Right cardiac atrium (tissue), 5 donors: ENCODE measurements around the gene MACROD2. TPM values are rescaled to one million over a fixed set of nuclear protein-coding genes. Genes with fewer than 3 reads are reported as not detected.
"Not testable (repeated sequence)": the region's sequence is repeated elsewhere in the genome, so short reads cannot be mapped to it uniquely, and the experiment has no call there.

Experiments
- ATAC-seq, 2 donors: fragments of 200-7000 bp; cut with Tn5 transposase; one replicate each; pipeline versions ENCODE4 v1.8.0 to v1.9.1; 2020; ENCODE audit warnings: moderate library complexity in 2 of 2, mild to moderate bottlenecking in 1 of 2
- DNase-seq, 3 donors: peaks; one replicate each; pipeline ENCODE4 v3.0.0-alpha.2; 2020
- H3K27ac ChIP-seq: one replicate; pipeline ENCODE4 v1.5.1; 2013; ENCODE audit warnings: mild to moderate bottlenecking, low read length, control low read depth, moderate library complexity
- H3K27me3 ChIP-seq: one replicate; pipeline ENCODE4 v1.6.1; 2013; ENCODE audit not compliant: control insufficient read depth, insufficient read depth
- H3K4me1 ChIP-seq: one replicate; pipeline ENCODE4 v1.6.1; 2013; ENCODE audit warnings: low read length; ENCODE audit not compliant: control insufficient read depth, insufficient read depth
- H3K4me3 ChIP-seq: one replicate; pipeline ENCODE4 v1.5.1; 2013; ENCODE audit warnings: low read length, control low read depth
- H3K9me3 ChIP-seq: one replicate; pipeline ENCODE4 v1.6.1; 2013; ENCODE audit warnings: low read length; ENCODE audit not compliant: control insufficient read depth
- WGBS: extraction: QIAGEN DNeasy Blood & Tissue Kit; methylation state at CpG from one replicate; pipeline ENCODE4 v1.1.7; 2013; 5-methylcytosine and 5-hydroxymethylcytosine counted together
- intact Hi-C, 4 donors: fragments of 100-400 bp; cut with DNase I; formaldehyde crosslinking; loops; one replicate each; pipeline versions ENCODE4 v1.11.0 to v1.14.0; 2022 to 2023
- polyA plus RNA-seq: library from polyadenylated mRNA; stranded (reverse); fragments of 200-250 nt; gene quantifications from one replicate; pipeline ENCODE4 v1.2.3, GENCODE V29; 2013
- total RNA-seq, 4 donors: library from RNA; stranded (reverse); fragmentation: NEBNext Ultra II Directional; extraction: Animal tissue kit (Norgen Biotek cat#: 25700); gene quantifications; one replicate each; pipeline ENCODE4 v1.2.1, GENCODE V29; 2021
- donor health status: healthy with polysubstance abuse.
- donor health status: DM: no; HTN: yes; CAD: no.
- donor health status: DM: no; HTN: no; CAD: no.
- donor health status: DM: no; HTN: yes; CAD: no; lungs with severe emphysema.
- donor health status: DM: yes; HTN: yes; CAD: no.

The MACROD2 gene
- total and polyA plus RNA-seq, 5 donors = 0.61 to 4.4 (median 2.4) TPM

DNA sequence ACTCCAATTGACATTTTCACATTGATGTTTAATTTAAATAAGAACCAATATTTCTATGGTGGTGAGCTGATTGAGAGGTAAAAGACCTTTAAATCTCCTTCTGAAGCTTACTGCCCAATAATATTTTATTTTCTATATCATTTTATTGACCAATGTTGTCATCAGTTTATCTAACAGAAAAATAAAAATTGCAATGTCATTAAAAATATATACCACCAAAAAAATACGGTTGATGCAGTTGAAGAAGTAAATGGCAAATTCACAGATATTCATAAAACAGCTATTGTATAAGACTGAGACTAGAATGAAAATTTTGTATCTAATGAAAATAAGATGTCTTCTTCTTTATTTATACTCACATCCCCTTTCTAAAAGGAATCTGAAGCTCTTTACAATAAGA is 1375.1 kb downstream of the MACROD2 start:
- no peaks in the 10 kb centered on the region for H3K9me3 ChIP-seq
- H3K4me3 ChIP-seq = no peak overlapping the region
- DNase-seq = no peak
- no peak for ATAC-seq
- H3K27ac ChIP-seq = no peak overlapping the region
- no peaks in the 10 kb centered on the region for H3K4me1 ChIP-seq
- no peaks in the 10 kb centered on the region for H3K27me3 ChIP-seq
- WGBS = 91% methylated on average over 1 of the region's 1 CpG
- intact Hi-C loops = no loop called here

- no peak for DNase-seq
- no peaks in the 10 kb centered on the region for H3K27me3 ChIP-seq
- 72% methylated on average over 4 of the region's 4 CpGs for WGBS
- intact Hi-C loops = no loop called here
- ATAC-seq = no peak
- no peaks in the 10 kb centered on the region for H3K4me1 ChIP-seq
- H3K27ac ChIP-seq = no peak overlapping the region
- H3K4me3 ChIP-seq = no peak overlapping the region
- no peaks in the 10 kb centered on the region for H3K9me3 ChIP-seq
Measured at GRCh38 chr20:15374682-15375081, 1379.4 kb downstream of the MACROD2 start.

GRCh38 chr20:15375836-15376235 is 1380.5 kb downstream of the MACROD2 start:
- intact Hi-C loops = no loop called here
- ATAC-seq (no peak), DNase-seq (no peak)
- H3K4me1 ChIP-seq = no peaks in the 10 kb centered on the region
- no peak overlapping the region for H3K4me3 ChIP-seq
- 77% methylated on average over 3 of the region's 3 CpGs for WGBS
- H3K9me3 ChIP-seq = no peaks in the 10 kb centered on the region
- no peak overlapping the region for H3K27ac ChIP-seq
- no peaks in the 10 kb centered on the region for H3K27me3 ChIP-seq

GRCh38 chr20:15377603-15378002 is 1382.3 kb downstream of the MACROD2 start:
- H3K4me1 ChIP-seq, H3K9me3 ChIP-seq, H3K4me3 ChIP-seq, ATAC-seq, intact Hi-C loops, H3K27ac ChIP-seq, DNase-seq, H3K27me3 ChIP-seq: not testable (repeated sequence)
- WGBS = 58% methylated on average over 5 of the region's 5 CpGs

DNA sequence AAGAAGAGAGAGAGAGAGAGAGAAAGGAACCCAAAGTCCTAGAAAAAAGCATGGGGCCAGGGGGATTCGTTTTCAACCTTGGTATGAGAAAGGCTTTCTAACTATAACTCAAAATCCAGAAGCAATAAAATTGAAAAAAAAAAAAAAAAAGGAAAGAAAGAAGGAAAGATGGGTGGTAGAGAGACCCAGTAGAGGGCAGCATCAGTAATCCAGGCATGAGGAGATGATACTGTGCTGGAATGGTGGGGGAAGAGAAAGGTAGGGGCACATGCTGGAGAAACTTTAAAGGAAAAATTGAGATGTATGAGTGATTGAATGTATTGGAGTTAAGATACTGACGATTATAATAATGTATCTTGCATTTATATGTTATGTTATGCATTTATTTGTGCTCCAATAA is 1382.8 kb downstream of the MACROD2 start:
- H3K4me3 ChIP-seq = no peak overlapping the region
- H3K4me1 ChIP-seq = no peaks in the 10 kb centered on the region
- no peak for ATAC-seq
- no peak overlapping the region for H3K27ac ChIP-seq
- H3K27me3 ChIP-seq = no peaks in the 10 kb centered on the region
- WGBS = 46% methylated on average over 2 of the region's 2 CpGs
- no peaks in the 10 kb centered on the region for H3K9me3 ChIP-seq
- no peak for DNase-seq
- intact Hi-C loops = no loop called here

GRCh38 chr20:15379681-15380296 is 1384.5 kb downstream of the MACROD2 start:
- no peak overlapping the region for H3K27ac ChIP-seq
- no peak overlapping the region for H3K4me3 ChIP-seq
- 90% methylated on average over 1 of the region's 1 CpG for WGBS
- no peaks in the 10 kb centered on the region for H3K4me1 ChIP-seq
- DNase-seq = no peak
- intact Hi-C loops = no loop called here
- no peaks in the 10 kb centered on the region for H3K27me3 ChIP-seq
- H3K9me3 ChIP-seq = no peaks in the 10 kb centered on the region
- no peak for ATAC-seq

- Histone ChIP-seq H3K4me3 (no peak overlapping the region), H3K9me3 (no peaks in the 10 kb centered on the region), H3K27ac (no peak overlapping the region), H3K4me1 (no peaks in the 10 kb centered on the region), H3K27me3 (no peaks in the 10 kb centered on the region)
- 78% methylated on average over 1 of the region's 1 CpG for WGBS
- intact Hi-C loops = no loop called here
- ATAC-seq = no peak
- no peak for DNase-seq
Measured at GRCh38 chr20:15380770-15381169, 1385.5 kb downstream of the MACROD2 start.

GRCh38 chr20:15387228-15387627 is 1391.9 kb downstream of the MACROD2 start:
- DNase-seq (no peak), ATAC-seq (no peak)
- H3K9me3 ChIP-seq = no peaks in the 10 kb centered on the region
- H3K4me3 ChIP-seq = no peak overlapping the region
- intact Hi-C loops = no loop called here
- no peaks in the 10 kb centered on the region for H3K4me1 ChIP-seq
- H3K27me3 ChIP-seq = no peaks in the 10 kb centered on the region
- no peak overlapping the region for H3K27ac ChIP-seq

- intact Hi-C loops = no loop called here
- ATAC-seq = no peak
- Histone ChIP-seq H3K27me3 (no peaks in the 10 kb centered on the region), H3K4me3 (no peak overlapping the region), H3K27ac (no peak overlapping the region), H3K9me3 (no peaks in the 10 kb centered on the region), H3K4me1 (no peaks in the 10 kb centered on the region)
- DNase-seq = no peak
- WGBS = 67% methylated on average over 3 of the region's 3 CpGs
Measured at GRCh38 chr20:15395457-15395856, 1400.1 kb downstream of the MACROD2 start.

DNA sequence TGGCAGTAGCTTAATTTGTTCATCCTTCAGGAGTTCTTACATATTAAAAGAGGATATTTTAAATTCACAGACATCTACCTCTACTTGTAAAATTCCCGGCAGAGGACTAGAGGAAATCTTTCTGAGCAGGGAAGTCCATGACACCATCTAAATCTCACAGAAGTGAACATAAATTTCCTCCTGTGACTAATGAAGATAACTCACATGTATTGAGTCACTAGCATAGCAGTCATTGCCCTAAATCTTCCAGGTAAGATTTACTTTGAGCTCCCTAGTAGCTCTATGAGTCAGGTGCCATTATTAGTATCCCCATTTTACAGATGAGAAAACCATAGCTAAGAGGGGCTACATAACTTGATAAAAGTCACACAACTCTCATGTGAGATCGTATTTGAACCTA is 1400.7 kb downstream of the MACROD2 start:
- H3K27me3 ChIP-seq = no peaks in the 10 kb centered on the region
- H3K4me1 ChIP-seq = no peaks in the 10 kb centered on the region
- H3K9me3 ChIP-seq = no peaks in the 10 kb centered on the region
- ATAC-seq = no peak
- DNase-seq = no peak
- H3K4me3 ChIP-seq = no peak overlapping the region
- intact Hi-C loops = no loop called here
- H3K27ac ChIP-seq = no peak overlapping the region
- 88% methylated on average over 2 of the region's 2 CpGs for WGBS

GRCh38 chr20:15396900-15397299 is 1401.6 kb downstream of the MACROD2 start:
- H3K27me3 ChIP-seq = no peaks in the 10 kb centered on the region
- no peak for ATAC-seq
- H3K27ac ChIP-seq = no peak overlapping the region
- 57% methylated on average over 3 of the region's 3 CpGs for WGBS
- H3K9me3 ChIP-seq = no peaks in the 10 kb centered on the region
- intact Hi-C loops = no loop called here
- H3K4me1 ChIP-seq = no peaks in the 10 kb centered on the region
- H3K4me3 ChIP-seq = no peak overlapping the region
- no peak for DNase-seq

- ATAC-seq (no peak), DNase-seq (no peak)
- Histone ChIP-seq H3K9me3 (no peaks in the 10 kb centered on the region), H3K27ac (no peak overlapping the region), H3K4me1 (no peaks in the 10 kb centered on the region), H3K27me3 (no peaks in the 10 kb centered on the region), H3K4me3 (no peak overlapping the region)
- 73% methylated on average over 2 of the region's 2 CpGs for WGBS
- intact Hi-C loops = no loop called here
Measured at GRCh38 chr20:15399781-15400180, 1404.5 kb downstream of the MACROD2 start.
